MM.1S (cell line): ENCODE measurements around the gene ARHGAP4.

Experiments used
- EZH2 ChIP-seq: fragments of 300-600 bp; sonication (generic); optimal IDR thresholded peaks from 2 replicates; pipeline ENCODE3; 2017; ENCODE audit warnings: low read depth, mild to moderate bottlenecking, antibody characterized with exemption, low read length, mixed read lengths
- EZH2phosphoT487 ChIP-seq: fragments of 300-600 bp; sonication (generic); IDR thresholded peaks from 2 replicates; pipeline ENCODE4 v1.6.1; 2018; ENCODE audit warnings: antibody characterized with exemption, low read length
- TF ChIP-seq, protein P1 (sequence below): fragments of 300-600 bp; sonication (generic); IDR thresholded peaks from 2 replicates; pipeline ENCODE4 v1.5.1; 2016; ENCODE audit warnings: antibody characterized with exemption, low read length, mixed read lengths

DNA sequence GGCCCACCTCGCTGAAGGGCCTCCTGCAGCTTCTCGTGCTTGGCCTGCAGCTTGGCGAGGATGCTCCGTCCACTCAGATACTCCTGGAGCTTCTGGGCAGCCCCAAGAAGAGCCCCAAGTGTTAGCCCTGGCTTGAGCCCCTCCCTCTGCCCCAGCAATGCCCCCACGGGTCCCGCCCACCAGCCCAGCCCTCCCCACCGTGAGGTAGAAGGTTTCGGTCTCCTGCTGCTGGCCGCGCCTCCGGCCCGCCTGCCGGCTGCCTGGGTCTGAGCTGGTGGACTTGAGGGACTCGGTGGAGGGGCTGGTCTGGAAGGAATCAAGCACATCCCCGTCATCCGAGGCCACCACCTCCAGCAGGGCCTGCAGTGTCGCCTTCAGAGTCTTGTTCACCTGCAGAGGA lies 12.9 kb downstream of the ARHGAP4 start:
- TF ChIP-seq, protein P1, sequence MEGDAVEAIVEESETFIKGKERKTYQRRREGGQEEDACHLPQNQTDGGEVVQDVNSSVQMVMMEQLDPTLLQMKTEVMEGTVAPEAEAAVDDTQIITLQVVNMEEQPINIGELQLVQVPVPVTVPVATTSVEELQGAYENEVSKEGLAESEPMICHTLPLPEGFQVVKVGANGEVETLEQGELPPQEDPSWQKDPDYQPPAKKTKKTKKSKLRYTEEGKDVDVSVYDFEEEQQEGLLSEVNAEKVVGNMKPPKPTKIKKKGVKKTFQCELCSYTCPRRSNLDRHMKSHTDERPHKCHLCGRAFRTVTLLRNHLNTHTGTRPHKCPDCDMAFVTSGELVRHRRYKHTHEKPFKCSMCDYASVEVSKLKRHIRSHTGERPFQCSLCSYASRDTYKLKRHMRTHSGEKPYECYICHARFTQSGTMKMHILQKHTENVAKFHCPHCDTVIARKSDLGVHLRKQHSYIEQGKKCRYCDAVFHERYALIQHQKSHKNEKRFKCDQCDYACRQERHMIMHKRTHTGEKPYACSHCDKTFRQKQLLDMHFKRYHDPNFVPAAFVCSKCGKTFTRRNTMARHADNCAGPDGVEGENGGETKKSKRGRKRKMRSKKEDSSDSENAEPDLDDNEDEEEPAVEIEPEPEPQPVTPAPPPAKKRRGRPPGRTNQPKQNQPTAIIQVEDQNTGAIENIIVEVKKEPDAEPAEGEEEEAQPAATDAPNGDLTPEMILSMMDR: no peak
- no peak for TF ChIP-seq EZH2phosphoT487
- no peak for TF ChIP-seq EZH2
